ENCODE results near the gene LSM3.

The LSM3 gene

DNA sequence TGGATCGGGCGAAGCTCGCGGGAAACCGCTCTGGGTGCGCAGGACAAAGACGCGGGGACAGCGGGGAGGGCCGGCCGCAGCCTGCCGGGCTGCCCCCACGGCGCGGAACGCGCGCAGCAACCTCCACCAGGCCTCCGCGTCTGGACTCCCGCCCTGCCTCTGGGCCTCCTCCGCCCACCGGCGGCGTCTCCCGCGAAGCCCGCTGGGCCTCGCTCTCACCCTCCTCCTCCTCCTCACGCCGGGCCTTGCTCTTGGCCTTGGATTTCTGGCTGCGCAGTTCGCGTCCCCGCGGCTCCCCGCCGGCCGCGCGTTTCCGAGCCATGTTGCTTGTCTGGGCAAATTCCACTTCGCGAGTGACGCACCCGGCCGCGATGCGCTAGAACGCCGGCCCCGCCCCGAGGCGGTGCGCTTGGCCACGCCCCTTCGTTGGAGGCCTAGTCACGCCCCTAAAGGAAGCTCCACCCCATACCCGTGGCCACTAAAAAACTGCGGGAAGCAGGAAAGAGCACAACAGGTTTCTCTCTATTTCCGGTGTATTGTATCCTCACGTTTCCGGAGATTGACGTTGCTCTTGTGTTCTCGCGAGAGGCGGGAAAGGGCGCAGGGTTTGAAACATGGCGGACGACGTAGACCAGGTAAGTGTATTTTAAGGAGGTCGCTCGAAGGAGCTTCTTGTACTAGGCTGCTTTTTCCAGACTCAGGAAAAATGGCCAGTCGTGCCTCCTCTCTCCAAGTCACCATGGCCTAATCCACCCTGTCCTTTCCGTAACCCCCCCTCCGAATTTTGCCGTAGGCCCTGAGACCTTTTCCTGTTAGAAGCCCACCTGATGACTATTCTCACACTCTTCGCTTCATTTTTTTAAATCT is at the start of gene LSM3, which contains the start of gene XPC:
TSS of gene LSM3 (plus strand) at position 571 of the 867 bp plus-strand sequence. CDS start at position 615, 44 bp downstream.
TSS of gene XPC (minus strand) at position 355 of the 867 bp plus-strand sequence. CDS start at position 322, 33 bp downstream.
- peak; percentile 98 for DNase-seq

DNA sequence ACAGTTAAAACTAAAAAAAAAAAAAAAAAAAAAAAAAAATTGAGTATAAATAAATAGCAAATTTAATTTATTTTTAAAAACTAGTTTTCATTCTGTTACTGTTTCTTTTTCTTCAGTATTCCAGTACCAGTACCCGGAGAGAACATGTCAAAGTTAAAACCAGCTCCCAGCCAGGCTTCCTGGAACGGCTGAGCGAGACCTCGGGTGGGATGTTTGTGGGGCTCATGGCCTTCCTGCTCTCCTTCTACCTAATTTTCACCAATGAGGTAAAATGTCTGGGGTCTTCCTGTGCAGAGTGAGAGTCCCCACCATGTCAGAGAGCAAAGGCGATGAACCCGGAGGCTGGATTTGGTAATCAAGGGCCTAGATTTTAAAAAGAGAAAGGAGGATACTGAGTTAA is 49.3 kb upstream of the LSM3 start:
- DNase-seq = peak; percentile 18

DNA sequence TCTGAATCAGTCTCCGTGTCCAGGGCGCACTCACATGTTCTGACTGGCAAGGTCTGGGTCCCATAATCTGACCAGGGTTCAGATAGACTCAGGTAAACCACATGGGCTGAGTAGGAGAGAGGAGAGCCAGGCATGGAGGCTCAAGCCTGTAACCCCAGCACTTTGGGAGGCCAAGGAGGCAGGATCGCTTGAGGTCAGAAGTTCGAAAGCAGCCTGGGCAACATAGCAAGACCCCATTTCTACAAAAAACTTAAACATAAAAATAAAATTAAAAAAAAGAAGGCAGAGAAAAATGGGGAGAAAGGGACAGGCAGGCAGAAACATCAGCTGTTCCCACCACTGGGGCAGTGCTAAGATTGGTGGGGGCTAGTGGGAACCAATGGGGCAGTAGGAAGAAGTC is 48.4 kb upstream of the LSM3 start:
- DNase-seq = peak; percentile 4

DNA sequence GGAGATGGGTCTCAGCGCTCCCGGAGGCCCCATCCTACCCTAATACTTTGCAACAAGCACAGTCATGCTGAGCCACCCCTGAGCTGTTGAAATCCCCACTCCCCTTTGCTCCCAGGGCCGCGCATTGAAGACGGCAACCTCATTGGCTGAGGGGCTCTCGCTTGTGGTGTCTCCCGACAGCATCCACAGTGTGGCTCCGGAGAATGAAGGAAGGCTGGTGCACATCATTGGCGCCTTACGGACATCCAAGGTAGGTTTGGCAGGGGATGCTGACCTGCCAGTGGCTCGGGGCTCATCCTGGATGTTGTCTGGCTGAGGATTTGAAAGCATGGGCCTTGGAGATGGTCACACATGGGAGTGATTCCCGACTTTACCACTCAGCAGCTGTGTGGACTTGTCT is 47.9 kb upstream of the LSM3 start:
- DNase-seq = no peak

DNA sequence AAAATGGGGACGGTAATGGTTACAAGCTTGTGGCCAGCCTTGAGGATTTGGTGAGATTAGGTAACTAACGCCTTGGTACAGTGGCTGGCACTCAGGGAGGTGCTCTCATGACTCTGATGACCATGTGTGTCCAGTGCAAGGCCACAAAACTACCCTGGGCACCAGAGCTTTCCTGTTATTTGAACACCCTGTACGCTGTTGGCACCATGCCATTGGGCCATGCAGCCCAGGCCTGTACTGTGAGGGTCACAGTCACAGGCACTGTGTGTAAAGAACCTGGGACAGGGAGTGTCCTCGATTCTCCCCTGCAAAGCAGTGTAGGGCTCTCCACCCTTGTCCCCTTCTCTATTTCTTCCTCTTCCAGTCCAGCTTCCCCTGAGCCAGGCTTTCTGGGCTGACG is 47.5 kb upstream of the LSM3 start:
- no peak for DNase-seq

DNA sequence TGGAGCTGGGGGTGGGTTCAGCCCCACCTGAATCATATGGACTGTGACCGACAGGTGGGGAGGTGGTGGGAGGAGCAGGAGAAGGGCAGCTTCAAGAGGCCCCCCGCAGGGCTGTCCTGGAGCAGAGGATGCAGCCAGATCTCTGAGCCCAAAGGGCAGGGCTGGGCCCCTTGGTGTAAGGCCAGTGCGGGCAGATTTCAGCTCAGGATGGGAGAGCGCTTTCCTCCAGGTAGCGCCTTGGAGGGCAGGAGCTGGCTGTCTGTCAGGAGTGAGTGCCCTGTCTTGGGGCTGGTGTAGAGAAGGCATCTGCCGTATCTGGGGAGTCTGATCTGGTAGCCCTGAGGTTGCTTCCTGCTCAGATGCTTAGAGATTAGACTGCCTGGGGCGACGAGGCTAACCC is 46.5 kb upstream of the LSM3 start:
- DNase-seq = no peak

DNA sequence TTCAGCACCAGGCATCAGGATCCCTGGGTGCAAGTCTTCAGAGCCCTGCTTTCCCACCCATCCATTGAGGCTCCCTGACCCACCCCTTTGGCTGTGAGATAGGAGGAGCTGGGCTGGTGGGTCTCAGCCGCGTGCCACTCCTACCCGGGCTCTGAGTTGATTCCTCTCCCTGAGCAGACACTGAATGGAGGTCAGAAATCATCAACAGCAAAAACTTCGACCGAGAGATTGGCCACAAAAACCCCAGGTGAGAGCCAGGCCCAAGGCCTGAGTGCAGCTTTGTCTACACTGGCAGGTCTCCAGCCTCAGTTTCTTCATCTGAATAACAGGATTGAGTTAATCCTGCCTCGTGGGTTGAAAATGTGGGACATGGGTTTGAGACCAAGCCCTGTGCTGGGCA is 45.9 kb upstream of the LSM3 start:
- no peak for DNase-seq

DNA sequence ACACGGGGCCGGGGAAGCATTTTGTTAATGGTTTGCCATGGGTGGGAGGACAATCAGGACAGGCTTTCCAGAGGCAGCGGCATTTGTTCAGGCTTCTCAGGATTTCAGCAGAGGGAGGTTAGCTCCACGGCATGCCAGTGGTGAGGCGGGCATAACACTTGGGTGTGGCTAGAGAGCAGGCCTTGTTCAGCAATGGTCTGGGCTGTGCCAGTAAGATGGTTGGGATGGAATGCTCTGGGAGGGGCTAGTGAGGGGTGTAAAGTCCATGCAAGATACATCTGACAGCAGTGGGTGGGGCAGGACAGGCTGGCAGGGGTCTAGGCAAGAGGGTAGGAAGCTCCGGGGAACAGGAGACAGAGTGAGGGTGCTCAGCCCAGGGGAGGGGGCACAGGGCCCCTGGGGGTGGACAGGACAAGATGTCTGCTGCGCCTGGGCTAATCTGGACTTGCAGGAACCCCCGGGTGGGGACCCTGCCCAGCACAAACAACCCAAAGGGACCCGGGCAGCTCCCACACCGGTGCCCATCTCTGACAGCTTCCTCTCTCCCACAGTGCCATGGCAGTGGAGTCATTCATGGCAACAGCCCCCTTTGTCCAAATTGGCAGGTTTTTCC is 45.3 kb upstream of the LSM3 start:
- DNase-seq = no peak

DNA sequence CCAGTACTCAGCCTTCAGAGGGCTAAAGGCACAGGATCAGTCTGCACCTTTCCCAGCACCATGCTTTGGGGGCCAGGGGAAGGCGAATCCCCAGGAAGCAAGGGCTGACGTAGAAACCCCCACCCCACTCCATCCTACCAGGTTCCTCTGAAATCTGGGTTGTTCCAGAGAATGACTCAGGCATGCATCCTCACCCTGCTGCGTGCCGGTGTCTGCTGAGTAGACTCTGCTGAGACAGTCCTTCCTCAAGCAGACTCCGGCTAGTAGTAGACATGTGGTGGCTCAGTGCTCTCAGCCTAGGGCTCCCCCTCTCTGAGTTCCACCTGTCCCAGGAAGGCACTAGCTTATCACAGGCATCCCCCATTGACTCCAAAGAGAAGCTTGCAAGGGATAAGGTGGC is 44.7 kb upstream of the LSM3 start:
- DNase-seq = no peak

DNA sequence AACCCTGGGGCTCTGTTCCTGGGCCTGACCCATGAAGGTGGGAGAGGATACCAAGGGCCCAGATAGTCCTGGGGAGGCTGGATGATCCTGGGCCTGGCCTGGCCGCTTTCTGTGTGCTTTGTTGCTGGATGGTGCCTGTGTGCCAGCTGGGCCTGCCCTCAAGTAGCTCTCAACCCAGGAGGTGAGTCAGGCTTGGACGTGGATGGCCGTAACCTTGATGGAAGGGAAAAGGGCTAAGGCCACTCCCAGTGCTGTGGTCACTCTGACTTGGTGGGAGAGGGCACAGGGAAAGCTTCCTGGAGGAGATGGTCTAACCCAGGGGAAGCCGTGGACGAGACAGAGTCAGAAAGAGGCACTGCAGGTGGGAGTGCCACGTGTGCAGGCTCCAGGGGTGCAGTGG is 44.3 kb upstream of the LSM3 start:
- no peak for DNase-seq

DNA sequence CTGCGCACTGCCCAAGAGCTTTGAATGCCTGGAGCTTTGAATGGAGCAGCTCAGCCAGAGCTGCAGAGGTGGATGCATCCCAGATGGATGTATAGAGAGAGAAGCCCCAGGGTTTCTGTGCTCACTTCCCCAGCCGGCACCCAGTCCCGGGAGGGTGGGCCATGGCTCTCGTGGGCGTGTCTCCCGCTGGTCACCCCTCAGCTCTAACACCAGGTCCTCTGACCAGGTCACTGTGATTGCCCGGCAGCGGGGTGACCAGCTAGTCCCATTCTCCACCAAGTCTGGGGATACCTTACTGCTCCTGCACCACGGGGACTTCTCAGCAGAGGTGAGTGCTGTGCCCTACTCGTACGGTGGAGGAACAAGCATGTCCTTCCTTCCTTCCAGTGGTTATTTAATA is 43.0 kb upstream of the LSM3 start:
- DNase-seq = no peak

DNA sequence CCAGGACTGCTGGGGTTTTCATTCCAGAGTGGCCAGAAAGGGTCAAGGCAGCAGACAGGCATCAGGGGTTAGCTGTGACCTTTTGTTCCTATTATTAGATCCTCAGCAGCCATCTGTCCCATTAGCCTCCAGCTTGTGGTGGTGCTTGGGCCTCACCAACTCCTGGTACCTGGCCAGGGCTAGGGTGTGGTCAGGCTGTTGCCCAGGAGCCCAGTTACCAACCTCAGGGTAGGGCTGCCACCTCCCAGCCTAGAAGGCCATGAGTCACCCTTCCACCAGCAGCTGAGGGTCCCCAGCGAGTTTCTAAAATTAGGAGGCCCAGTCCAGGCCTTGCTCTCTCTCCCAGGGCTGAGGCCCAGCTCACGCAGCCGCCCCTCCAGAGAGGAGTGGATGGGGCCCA is 41.6 kb upstream of the LSM3 start:
- DNase-seq = no peak

DNA sequence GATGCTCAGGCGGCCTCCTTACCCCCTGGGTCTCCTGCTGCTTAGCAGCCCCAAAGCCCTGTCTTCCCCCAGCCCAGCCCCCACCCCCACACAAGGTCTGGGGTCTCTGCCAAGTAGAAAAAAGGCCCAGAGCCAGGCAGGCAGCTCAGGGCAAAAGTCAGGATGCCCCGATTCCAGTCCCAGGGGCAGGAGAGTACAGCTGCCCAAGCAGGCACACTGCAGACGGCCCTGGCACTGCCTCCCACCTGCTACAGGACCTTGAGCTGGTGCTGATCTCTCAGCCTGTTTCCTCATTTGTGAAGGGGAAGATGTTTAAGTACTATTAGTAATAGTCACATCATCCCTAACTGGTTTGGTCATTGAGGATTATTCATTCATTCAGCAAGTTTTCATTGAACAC is 41.2 kb upstream of the LSM3 start:
- no peak for DNase-seq

DNA sequence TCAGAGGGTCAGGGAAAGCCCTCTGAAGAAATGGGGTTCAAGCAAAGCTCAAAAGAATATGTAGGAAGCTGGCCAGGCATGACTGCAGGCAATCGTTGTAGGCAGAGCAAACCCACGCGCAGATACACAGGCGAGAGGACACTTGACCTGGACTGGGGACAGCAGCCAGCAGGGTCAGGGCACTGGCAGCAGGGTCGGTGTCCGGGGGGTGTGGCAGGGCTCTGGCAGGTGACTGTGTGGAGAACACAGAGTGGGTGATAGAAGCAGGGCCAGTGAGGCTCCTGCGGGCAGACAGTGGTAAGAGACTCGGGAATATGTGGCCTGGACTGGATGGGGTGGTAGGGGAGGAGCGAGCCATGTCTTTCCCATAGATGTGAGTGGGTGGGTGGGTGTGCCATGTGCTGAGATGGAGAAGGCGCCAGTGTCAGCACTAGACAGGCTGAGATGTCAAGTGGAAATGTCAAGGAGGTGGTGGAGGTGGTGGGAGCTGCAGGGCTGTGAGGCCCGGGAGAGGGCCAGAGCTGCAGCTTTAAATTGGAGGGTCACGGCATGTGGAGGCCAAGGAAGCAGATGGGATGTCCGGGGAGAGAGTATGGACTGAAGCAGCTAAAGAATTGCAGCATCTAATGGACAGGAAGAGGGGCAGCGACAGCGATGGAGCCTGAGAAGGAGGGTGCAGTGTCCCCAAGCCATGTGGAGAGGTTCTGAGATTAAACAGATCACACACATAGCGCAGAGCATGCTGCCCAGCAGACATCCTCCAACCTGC is 40.3 kb upstream of the LSM3 start:
- no peak for DNase-seq

DNA sequence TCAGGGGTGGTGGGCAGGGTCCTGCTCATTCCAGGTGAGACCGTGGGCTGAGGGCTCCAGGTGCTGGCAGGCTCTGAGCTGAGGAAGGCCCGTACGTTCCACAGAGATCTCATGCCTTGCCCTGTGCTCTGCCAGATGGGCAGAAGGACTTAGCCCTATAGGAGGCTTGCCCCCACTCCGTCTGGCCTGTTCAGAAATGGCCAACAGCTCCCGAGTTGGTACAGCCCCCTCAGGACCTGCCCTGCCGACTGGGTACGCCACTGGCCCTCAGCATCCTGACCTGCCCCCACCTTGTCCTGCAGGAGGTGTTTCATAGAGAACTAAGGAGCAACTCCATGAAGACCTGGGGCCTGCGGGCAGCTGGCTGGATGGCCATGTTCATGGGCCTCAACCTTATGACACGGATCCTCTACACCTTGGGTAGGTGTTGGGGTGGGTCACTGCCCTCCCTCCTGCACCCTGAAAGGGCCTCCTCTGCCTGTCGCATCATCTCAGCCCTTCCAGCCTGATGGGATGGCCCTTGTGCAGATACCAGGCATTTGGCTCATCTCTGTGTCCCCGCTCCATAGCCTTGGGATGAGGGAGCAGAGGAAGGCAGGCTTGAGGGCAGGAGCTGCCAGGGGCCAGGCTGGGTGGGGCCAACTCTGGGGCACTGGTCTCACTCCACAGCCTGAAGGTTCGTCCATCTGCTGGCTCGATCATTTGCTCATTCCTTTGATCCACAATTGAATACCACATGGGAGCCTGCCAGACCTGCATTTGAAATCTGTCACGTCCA is 39.5 kb upstream of the LSM3 start:
- DNase-seq = no peak

DNA sequence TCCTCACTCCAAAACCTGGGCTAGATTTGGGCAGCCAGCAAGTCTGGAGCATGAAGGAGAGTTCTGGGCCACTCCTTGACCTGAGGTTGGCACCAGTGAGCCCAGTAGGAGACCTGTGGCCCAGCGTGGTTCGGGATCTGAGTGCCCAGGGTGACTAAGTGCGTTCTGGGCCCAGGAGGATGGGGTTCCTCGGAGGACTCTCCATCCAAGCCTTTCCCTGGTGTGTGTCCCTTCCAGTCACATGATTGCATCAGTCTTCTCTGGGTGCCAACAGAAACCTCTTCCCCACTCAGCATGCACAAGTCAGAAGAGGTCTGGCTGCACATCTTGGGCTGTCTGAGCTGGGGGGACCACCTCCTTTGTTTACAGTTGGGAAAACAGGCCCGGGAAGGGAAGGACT is 38.8 kb upstream of the LSM3 start:
- no peak for DNase-seq

DNA sequence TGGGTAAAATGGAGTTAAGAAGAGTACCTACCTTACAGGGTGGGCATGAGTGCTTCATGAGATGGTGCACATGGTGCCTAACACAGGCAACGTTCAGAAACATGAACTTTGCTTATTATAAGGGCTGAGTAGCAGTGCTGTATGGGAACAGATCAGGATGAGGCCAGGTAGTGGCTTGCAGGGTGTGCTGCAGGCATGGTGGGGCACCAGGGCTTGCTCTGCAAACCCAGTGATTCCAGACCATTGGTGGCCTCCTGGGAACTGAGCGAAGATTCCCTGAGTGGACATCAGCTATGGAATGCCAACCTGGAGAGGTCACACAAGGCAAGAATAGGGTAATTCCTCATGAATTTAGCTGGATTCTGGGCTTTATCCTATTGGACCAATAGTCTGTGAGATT is 37.9 kb upstream of the LSM3 start:
- no peak for DNase-seq

DNA sequence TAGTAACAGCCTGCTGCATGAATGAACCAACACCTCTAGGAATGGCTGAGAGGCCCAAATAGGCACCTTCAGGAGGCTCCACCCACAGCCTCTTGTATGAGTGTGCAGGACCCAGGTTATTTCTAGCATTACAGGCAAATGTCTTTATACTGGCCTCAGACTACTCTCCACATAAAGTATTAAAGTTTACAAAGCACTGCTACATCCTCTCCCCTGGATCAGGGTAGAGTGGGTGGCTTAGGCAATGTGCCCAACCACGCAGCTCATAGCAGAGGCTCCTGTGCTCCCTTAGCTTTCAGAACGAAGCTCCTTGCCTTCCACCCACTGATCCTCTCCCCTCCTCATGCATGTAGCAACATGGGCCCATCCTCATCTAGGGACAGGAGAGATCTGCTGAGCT is 37.5 kb upstream of the LSM3 start:
- no peak for DNase-seq

DNA sequence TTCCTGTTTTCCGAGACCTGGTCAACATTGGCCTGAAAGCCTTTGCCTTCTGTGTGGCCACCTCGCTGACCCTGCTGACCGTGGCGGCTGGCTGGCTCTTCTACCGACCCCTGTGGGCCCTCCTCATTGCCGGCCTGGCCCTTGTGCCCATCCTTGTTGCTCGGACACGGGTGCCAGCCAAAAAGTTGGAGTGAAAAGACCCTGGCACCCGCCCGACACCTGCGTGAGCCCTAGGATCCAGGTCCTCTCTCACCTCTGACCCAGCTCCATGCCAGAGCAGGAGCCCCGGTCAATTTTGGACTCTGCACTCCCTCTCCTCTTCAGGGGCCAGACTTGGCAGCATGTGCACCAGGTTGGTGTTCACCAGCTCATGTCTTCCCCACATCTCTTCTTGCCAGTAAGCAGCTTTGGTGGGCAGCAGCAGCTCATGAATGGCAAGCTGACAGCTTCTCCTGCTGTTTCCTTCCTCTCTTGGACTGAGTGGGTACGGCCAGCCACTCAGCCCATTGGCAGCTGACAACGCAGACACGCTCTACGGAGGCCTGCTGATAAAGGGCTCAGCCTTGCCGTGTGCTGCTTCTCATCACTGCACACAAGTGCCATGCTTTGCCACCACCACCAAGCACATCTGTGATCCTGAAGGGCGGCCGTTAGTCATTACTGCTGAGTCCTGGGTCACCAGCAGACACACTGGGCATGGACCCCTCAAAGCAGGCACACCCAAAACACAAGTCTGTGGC is 36.8 kb upstream of the LSM3 start:
- no peak for DNase-seq

DNA sequence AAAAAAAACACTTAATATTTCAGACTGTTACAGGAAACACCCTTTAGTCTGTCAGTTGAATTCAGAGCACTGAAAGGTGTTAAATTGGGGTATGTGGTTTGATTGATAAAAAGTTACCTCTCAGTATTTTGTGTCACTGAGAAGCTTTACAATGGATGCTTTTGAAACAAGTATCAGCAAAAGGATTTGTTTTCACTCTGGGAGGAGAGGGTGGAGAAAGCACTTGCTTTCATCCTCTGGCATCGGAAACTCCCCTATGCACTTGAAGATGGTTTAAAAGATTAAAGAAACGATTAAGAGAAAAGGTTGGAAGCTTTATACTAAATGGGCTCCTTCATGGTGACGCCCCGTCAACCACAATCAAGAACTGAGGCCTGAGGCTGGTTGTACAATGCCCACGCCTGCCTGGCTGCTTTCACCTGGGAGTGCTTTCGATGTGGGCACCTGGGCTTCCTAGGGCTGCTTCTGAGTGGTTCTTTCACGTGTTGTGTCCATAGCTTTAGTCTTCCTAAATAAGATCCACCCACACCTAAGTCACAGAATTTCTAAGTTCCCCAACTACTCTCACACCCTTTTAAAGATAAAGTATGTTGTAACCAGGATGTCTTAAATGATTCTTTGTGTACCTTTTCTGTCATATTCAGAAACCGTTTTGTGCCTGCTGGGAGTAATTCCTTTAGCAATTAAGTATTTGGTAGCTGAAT is 35.9 kb upstream of the LSM3 start:
- no peak for DNase-seq

Data from islet precursor cell (in vitro differentiated cells).